Activated T-cell treated with anti-CD3 and anti-CD28 coated beads for 24 hours (primary cell): Measurements from ENCODE around the gene PSMD11.

Source experiments
- DNase-seq: peaks from one replicate; pipeline ENCODE4 v3.0.0-alpha.2; 2020; ENCODE audit warnings: low read depth

The PSMD11 gene

DNA sequence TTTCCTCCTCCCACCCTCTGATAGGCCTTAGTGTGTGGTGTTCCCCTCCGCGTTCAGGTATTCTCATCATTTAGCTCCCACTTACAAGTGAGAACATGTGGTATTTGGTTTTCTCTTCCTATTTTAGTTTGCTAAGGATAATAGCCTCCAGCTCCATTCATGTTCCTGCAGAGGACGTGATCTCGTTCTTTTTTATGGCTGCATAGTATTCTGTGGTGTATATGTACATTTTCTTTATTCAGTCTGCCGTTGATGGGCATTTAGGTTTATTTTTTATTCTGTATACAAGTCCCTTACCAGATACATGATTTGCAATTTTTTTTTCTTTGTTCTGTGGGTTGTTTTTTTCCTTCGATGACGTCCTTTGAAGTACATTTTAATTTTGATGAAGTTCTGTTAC is 23.6 kb downstream of the PSMD11 start:
- DNase-seq: no peak

DNA sequence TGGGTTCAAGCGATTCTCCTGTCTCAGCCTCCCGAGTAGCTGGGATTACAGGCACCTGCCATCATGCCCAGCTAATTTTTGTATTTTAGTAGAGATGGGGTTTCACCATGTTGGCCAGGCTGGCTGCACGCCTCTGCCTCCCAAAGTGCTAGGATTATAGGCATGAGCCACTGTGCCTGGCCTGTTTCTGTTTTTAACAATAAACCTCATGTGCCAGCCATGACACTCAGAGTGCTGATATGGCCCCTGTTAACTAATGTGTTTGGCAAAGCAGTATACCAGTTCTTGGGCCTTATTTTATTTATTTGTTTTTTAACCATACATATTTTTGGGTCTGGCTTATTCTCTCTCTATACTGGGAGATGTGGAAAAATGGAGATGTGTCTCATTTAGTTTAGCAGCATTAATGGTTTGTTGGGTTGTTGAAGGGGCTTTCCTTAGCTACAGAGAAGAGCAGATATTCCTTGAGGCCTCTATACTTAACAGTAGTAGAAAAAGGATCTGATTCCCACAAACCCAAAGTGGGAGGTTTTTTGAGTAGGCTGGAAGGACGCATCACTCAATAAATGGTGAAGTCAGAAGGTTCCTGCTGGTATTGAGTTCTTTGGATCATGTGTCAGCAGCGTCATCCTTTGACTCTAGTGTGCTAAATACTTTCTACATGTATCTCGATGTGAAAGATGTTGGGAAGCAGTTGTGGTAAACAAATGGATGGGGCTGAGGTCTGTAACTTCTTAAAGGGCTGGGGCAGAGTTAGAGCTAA is 26.3 kb downstream of the PSMD11 start:
- no peak for DNase-seq

- DNase-seq: no peak
Measured at GRCh38 chr17:32471652-32472051, 27.3 kb downstream of the PSMD11 start.

- DNase-seq: no peak
Measured at GRCh38 chr17:32475258-32475657, 30.9 kb downstream of the PSMD11 start.

- no peak for DNase-seq
Measured at GRCh38 chr17:32477220-32477619, 32.9 kb downstream of the PSMD11 start.

- no peak for DNase-seq
Measured at GRCh38 chr17:32479074-32479617, 34.8 kb downstream of the PSMD11 start.

GRCh38 chr17:32481193-32481592 is 36.9 kb downstream of the PSMD11 start:
- DNase-seq: no peak

- no peak for DNase-seq
Measured at GRCh38 chr17:32482568-32483320, 38.4 kb downstream of the PSMD11 start.

- DNase-seq: no peak
Measured at GRCh38 chr17:32483451-32484019, 39.2 kb downstream of the PSMD11 start.

GRCh38 chr17:32484041-32484461 is 39.7 kb downstream of the PSMD11 start:
- no peak for DNase-seq

- no peak for DNase-seq
Measured at GRCh38 chr17:32484628-32485027, 40.3 kb downstream of the PSMD11 start.

GRCh38 chr17:32485261-32486110 is 41.2 kb downstream of the PSMD11 start:
- no peak for DNase-seq

GRCh38 chr17:32486111-32486700 is 41.9 kb downstream of the PSMD11 start:
- DNase-seq: peak; percentile 59

GRCh38 chr17:32486701-32487472 is 42.6 kb downstream of the PSMD11 start, which contains the start of gene CDK5R1:
Gene CDK5R1, plus strand, starts transcription at chr17:32486993. Its CDS starts 628 bp downstream, at chr17:32487621.
- DNase-seq: peak; percentile 64

DNA sequence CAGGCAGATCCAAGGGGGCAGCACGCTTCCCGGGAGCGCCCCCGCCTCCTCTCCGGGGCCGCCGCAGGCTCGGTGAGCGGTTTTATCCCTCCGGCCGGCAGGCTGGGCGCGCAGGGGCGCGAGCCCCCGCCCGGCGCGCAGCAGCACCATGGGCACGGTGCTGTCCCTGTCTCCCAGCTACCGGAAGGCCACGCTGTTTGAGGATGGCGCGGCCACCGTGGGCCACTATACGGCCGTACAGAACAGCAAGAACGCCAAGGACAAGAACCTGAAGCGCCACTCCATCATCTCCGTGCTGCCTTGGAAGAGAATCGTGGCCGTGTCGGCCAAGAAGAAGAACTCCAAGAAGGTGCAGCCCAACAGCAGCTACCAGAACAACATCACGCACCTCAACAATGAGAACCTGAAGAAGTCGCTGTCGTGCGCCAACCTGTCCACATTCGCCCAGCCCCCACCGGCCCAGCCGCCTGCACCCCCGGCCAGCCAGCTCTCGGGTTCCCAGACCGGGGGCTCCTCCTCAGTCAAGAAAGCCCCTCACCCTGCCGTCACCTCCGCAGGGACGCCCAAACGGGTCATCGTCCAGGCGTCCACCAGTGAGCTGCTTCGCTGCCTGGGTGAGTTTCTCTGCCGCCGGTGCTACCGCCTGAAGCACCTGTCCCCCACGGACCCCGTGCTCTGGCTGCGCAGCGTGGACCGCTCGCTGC is 43.3 kb downstream of the PSMD11 start:
- DNase-seq: no peak

DNA sequence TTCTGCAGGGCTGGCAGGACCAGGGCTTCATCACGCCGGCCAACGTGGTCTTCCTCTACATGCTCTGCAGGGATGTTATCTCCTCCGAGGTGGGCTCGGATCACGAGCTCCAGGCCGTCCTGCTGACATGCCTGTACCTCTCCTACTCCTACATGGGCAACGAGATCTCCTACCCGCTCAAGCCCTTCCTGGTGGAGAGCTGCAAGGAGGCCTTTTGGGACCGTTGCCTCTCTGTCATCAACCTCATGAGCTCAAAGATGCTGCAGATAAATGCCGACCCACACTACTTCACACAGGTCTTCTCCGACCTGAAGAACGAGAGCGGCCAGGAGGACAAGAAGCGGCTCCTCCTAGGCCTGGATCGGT is 43.9 kb downstream of the PSMD11 start:
- no peak for DNase-seq

DNA sequence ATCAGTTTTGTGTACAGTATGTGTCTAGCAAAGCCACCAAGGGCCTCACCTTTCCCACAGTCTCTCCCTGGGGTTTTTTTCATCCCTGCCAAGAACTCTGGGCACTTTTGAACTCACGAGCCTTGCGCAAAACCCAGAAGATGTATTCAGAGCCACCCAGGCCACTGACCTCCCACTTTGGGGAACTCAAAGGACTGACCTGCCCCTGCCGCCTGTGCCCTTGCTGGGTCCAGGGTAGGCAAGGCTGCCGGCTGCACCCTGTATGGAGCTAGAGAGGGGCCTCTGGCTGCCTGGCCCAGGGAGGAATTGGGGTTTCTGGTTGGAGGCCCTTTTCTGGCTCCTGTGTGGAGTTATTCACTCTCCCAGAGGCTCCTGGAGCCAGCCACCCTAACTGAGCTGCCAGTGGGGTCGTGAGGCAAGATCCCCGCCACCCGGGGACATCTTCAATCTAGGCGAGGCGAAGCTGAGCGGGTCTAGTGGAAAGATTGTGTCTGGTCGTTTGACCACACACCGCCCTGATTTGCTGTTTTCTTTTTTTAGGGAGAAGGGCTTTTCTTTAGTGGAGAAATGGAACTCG is 44.4 kb downstream of the PSMD11 start:
- DNase-seq: no peak

DNA sequence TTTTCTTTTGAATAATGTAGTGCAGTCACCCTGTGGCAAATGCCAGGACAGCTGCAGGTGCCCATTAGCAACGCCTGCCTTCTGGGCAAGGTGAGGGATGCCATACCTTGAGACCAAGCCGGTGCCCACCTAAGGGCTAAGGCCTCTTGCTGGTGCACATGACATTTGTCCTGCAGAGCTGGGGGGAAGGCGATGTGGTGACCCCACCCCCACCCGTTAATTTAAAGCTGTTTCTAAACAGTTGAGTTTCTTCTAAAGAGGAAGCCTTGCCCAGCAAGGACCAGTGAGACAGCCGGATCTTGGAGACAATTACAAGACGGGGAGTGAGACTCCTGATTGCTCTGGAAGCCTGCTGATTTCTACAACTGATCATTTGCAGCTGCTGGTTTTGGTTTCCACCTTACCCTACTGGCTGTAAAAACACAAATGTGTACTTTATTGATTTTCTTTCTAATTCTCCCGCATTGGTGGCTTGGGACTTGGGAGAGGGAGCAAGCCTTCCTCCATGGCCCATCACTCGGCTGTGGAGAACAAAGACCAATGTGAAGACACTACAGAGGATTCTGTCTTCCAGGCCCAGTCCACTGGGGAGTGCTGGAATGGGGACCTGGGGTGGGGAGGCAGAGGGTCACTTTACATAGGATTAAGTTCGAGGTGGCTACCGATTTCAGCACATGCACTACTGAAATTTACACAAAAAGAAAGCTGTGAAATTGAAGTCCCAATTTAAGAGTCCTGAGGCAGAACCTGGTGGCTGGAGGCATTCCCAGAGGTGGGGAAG is 45.2 kb downstream of the PSMD11 start:
- no peak for DNase-seq

DNA sequence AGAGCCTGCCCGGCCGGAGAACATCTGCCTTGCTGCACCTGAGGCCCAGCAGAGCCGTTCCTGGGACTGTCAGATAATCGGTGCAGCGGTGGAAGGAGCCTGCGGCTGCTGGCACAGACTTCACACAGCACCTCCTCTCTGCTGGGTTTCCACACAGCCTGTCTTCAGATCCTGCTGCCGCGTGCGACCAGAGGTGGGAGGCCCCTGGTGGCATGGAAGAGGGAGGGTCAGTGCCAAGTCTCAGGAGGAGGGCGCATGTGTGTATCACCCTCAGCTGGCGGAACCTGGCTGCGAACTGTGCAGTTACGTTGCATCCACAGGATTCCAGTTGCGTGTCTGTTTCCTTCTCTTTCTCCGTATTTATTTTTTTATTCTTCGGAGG is 45.8 kb downstream of the PSMD11 start:
- DNase-seq: no peak
